Activated T-cell treated with anti-CD3 and anti-CD28 coated beads, Interleukin-2, amount 50 U/mL, for 24 hours (primary cell): ENCODE data around the gene SLIT1.
"Not testable (repeated sequence)": the region's sequence is repeated elsewhere in the genome, so short reads cannot be mapped to it uniquely, and the experiment has no call there.

Experiments used
- DNase-seq: peaks from one replicate; pipeline ENCODE4 v3.0.0-alpha.2; 2020
- H3K27ac Mint-ChIP-seq: 2 replicates; pipeline ENCODE4 v1.8.0; 2020; ENCODE audit warnings: mild to moderate bottlenecking, mixed read lengths
- H3K27me3 Mint-ChIP-seq: 2 replicates; pipeline ENCODE4 v1.8.0; 2020; ENCODE audit warnings: mixed read lengths
- H3K36me3 Mint-ChIP-seq: 2 replicates; pipeline ENCODE4 v1.8.0; 2020; ENCODE audit warnings: low read depth, mixed read lengths
- H3K4me1 Mint-ChIP-seq: 2 replicates; pipeline ENCODE4 v1.8.0; 2020; ENCODE audit warnings: low read depth, mixed read lengths
- H3K4me3 Mint-ChIP-seq: 2 replicates; pipeline ENCODE4 v1.8.0; 2020; ENCODE audit warnings: mild to moderate bottlenecking, moderate library complexity, mixed read lengths
- H3K9me3 Mint-ChIP-seq: 2 replicates; pipeline ENCODE4 v1.8.0; 2020; ENCODE audit warnings: mixed read lengths

Gene SLIT1

GRCh38 chr10:97034958-97035769 is 150.6 kb downstream of the SLIT1 start:
- Mint-ChIP-seq H3K4me3 (no peak overlapping the region), H3K27me3 (peaks cover 4% of the 10 kb centered on the region), H3K27ac (no peak overlapping the region), H3K36me3 (no peaks in the 10 kb centered on the region), H3K9me3 (no peaks in the 10 kb centered on the region), H3K4me1 (peaks cover 8% of the 10 kb centered on the region)
- no peak for DNase-seq

- H3K27me3 Mint-ChIP-seq: peaks cover 4% of the 10 kb centered on the region
- no peaks in the 10 kb centered on the region for H3K9me3 Mint-ChIP-seq
- peaks cover 8% of the 10 kb centered on the region for H3K4me1 Mint-ChIP-seq
- H3K27ac Mint-ChIP-seq: no peak overlapping the region
- H3K4me3 Mint-ChIP-seq: no peak overlapping the region
- no peaks in the 10 kb centered on the region for H3K36me3 Mint-ChIP-seq
- no peak for DNase-seq
Observed at GRCh38 chr10:97034301-97034700, 151.5 kb downstream of the SLIT1 start.

- not testable (repeated sequence) for H3K27ac Mint-ChIP-seq, H3K27me3 Mint-ChIP-seq, H3K4me3 Mint-ChIP-seq, H3K36me3 Mint-ChIP-seq, H3K9me3 Mint-ChIP-seq, DNase-seq, H3K4me1 Mint-ChIP-seq
Observed at GRCh38 chr10:97033841-97034240, 151.9 kb downstream of the SLIT1 start.

GRCh38 chr10:97032624-97033023 is 153.1 kb downstream of the SLIT1 start:
- Mint-ChIP-seq H3K27ac (no peak overlapping the region), H3K36me3 (no peaks in the 10 kb centered on the region), H3K27me3 (peaks cover 4% of the 10 kb centered on the region), H3K4me1 (peaks cover 2% of the 10 kb centered on the region), H3K9me3 (no peaks in the 10 kb centered on the region), H3K4me3 (no peak overlapping the region)
- DNase-seq: no peak

- Mint-ChIP-seq H3K9me3 (no peaks in the 10 kb centered on the region), H3K27ac (peak overlapping the region; percentile 18), H3K4me3 (no peak overlapping the region), H3K27me3 (peaks cover 4% of the 10 kb centered on the region), H3K4me1 (no peaks in the 10 kb centered on the region), H3K36me3 (no peaks in the 10 kb centered on the region)
- DNase-seq: no peak
Observed at GRCh38 chr10:97031459-97031858, 154.3 kb downstream of the SLIT1 start.

- Mint-ChIP-seq H3K4me1 (no peaks in the 10 kb centered on the region), H3K4me3 (no peak overlapping the region), H3K27ac (no peak overlapping the region)
Observed at GRCh38 chr10:97030894-97031293, 154.9 kb downstream of the SLIT1 start.

GRCh38 chr10:97029271-97029670 is 156.5 kb downstream of the SLIT1 start:
- no peaks in the 10 kb centered on the region for H3K4me1 Mint-ChIP-seq
- no peak overlapping the region for H3K4me3 Mint-ChIP-seq
- no peaks in the 10 kb centered on the region for H3K36me3 Mint-ChIP-seq
- no peaks in the 10 kb centered on the region for H3K9me3 Mint-ChIP-seq
- no peak overlapping the region for H3K27ac Mint-ChIP-seq
- DNase-seq: no peak
- H3K27me3 Mint-ChIP-seq: no peaks in the 10 kb centered on the region

More at GRCh38 chr10:97030894-97031293, 154.9 kb downstream of the SLIT1 start:
- H3K36me3 Mint-ChIP-seq: no peaks in the 10 kb centered on the region
- H3K27me3 Mint-ChIP-seq: peaks cover 4% of the 10 kb centered on the region
- H3K9me3 Mint-ChIP-seq: no peaks in the 10 kb centered on the region
- no peak for DNase-seq

- Mint-ChIP-seq H3K36me3 (no peaks in the 10 kb centered on the region), H3K4me3 (no peak overlapping the region), H3K27ac (no peak overlapping the region), H3K27me3 (no peaks in the 10 kb centered on the region), H3K4me1 (peaks cover 4% of the 10 kb centered on the region), H3K9me3 (no peaks in the 10 kb centered on the region)
- no peak for DNase-seq
Observed at GRCh38 chr10:97028832-97029178, 157.0 kb downstream of the SLIT1 start.

- DNase-seq: no peak
- H3K36me3 Mint-ChIP-seq: no peaks in the 10 kb centered on the region
- H3K9me3 Mint-ChIP-seq: no peaks in the 10 kb centered on the region
Observed at GRCh38 chr10:97028126-97028831, 157.5 kb downstream of the SLIT1 start.

GRCh38 chr10:97025613-97026242 is 160.0 kb downstream of the SLIT1 start:
- DNase-seq: peak; percentile 55
- no peak overlapping the region for H3K4me3 Mint-ChIP-seq
- peaks cover 9% of the 10 kb centered on the region for H3K4me1 Mint-ChIP-seq
- no peaks in the 10 kb centered on the region for H3K36me3 Mint-ChIP-seq
- H3K9me3 Mint-ChIP-seq: no peaks in the 10 kb centered on the region
- H3K27me3 Mint-ChIP-seq: no peaks in the 10 kb centered on the region
- no peak overlapping the region for H3K27ac Mint-ChIP-seq

More at GRCh38 chr10:97028126-97028831, 157.5 kb downstream of the SLIT1 start:
- Mint-ChIP-seq H3K4me1 (peaks cover 4% of the 10 kb centered on the region), H3K4me3 (no peak overlapping the region), H3K27me3 (no peaks in the 10 kb centered on the region), H3K27ac (no peak overlapping the region)

- no peaks in the 10 kb centered on the region for H3K36me3 Mint-ChIP-seq
Observed at GRCh38 chr10:97024168-97025073, 161.3 kb downstream of the SLIT1 start.

GRCh38 chr10:97023401-97024167 is 162.2 kb downstream of the SLIT1 start:
- Mint-ChIP-seq H3K36me3 (no peaks in the 10 kb centered on the region), H3K27me3 (no peaks in the 10 kb centered on the region), H3K4me1 (peaks cover 9% of the 10 kb centered on the region), H3K27ac (no peak overlapping the region), H3K9me3 (no peaks in the 10 kb centered on the region), H3K4me3 (no peak overlapping the region)
- no peak for DNase-seq

More at GRCh38 chr10:97024168-97025073, 161.3 kb downstream of the SLIT1 start:
- Mint-ChIP-seq H3K4me1 (peaks cover 9% of the 10 kb centered on the region), H3K27ac (no peak overlapping the region), H3K27me3 (no peaks in the 10 kb centered on the region), H3K4me3 (no peak overlapping the region), H3K9me3 (no peaks in the 10 kb centered on the region)
- no peak for DNase-seq

GRCh38 chr10:97022616-97023015 is 163.1 kb downstream of the SLIT1 start:
- H3K36me3 Mint-ChIP-seq: no peaks in the 10 kb centered on the region
- H3K27ac Mint-ChIP-seq: no peak overlapping the region
- no peak for DNase-seq
- H3K4me1 Mint-ChIP-seq: peaks cover 9% of the 10 kb centered on the region
- no peak overlapping the region for H3K4me3 Mint-ChIP-seq
- no peaks in the 10 kb centered on the region for H3K27me3 Mint-ChIP-seq
- H3K9me3 Mint-ChIP-seq: no peaks in the 10 kb centered on the region
